T-helper 17 cell (primary cell): ENCODE data around the gene QRSL1. TPM values are rescaled to one million over a fixed set of nuclear protein-coding genes. Genes with fewer than 3 reads are reported as not detected.
"Not testable (repeated sequence)": the region's sequence is repeated elsewhere in the genome, so short reads cannot be mapped to it uniquely, and the experiment has no call there.

Experiments used
- ATAC-seq: fragments of 150-1000 bp; cut with Tn5 transposase; 2 replicates; pipeline ENCODE4 v1.10.0; 2021; ENCODE audit warnings: mild to moderate bottlenecking, moderate library complexity
- DNase-seq, 3 donors: peaks; one replicate each; pipeline versions ENCODE4 v3.0.0 to v3.0.0-alpha.2; 2020 to 2021
- H3K9me3 ChIP-seq: one replicate; pipeline ENCODE4 v1.7.0; 2013; ENCODE audit warnings: low read length, mild to moderate bottlenecking; ENCODE audit not compliant: control insufficient read depth, poor library complexity, severe bottlenecking
- H3K27ac Mint-ChIP-seq: one replicate; pipeline ENCODE4 v1.8.0; 2022; ENCODE audit warnings: mild to moderate bottlenecking, moderate library complexity, mixed read lengths
- H3K27me3 Mint-ChIP-seq: one replicate; pipeline ENCODE4 v1.8.0; 2022; ENCODE audit warnings: mixed read lengths
- H3K36me3 Mint-ChIP-seq: one replicate; pipeline ENCODE4 v1.8.0; 2022; ENCODE audit warnings: low read depth, mixed read lengths
- H3K4me1 Mint-ChIP-seq: one replicate; pipeline ENCODE4 v1.8.0; 2022; ENCODE audit warnings: mild to moderate bottlenecking, mixed read lengths
- H3K4me3 Mint-ChIP-seq: one replicate; pipeline ENCODE4 v1.8.0; 2022; ENCODE audit warnings: mild to moderate bottlenecking, moderate library complexity, mixed read lengths
- total RNA-seq, 4 donors: library from RNA in 2 of 4; stranded (reverse) in 2 of 4; gene quantifications; one replicate each; pipeline ENCODE4 v1.2.3 and lab custom pipeline; 2022 to 2026

QRSL1 gene, protein sequence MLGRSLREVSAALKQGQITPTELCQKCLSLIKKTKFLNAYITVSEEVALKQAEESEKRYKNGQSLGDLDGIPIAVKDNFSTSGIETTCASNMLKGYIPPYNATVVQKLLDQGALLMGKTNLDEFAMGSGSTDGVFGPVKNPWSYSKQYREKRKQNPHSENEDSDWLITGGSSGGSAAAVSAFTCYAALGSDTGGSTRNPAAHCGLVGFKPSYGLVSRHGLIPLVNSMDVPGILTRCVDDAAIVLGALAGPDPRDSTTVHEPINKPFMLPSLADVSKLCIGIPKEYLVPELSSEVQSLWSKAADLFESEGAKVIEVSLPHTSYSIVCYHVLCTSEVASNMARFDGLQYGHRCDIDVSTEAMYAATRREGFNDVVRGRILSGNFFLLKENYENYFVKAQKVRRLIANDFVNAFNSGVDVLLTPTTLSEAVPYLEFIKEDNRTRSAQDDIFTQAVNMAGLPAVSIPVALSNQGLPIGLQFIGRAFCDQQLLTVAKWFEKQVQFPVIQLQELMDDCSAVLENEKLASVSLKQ
- 10 to 100 TPM; 11.9 to 12.5 TPM for total RNA-seq
- 16.2 to 34.5 reads per million in 2 donors for total RNA-seq (lab: John Stamatoyannopoulos, UW)

DNA sequence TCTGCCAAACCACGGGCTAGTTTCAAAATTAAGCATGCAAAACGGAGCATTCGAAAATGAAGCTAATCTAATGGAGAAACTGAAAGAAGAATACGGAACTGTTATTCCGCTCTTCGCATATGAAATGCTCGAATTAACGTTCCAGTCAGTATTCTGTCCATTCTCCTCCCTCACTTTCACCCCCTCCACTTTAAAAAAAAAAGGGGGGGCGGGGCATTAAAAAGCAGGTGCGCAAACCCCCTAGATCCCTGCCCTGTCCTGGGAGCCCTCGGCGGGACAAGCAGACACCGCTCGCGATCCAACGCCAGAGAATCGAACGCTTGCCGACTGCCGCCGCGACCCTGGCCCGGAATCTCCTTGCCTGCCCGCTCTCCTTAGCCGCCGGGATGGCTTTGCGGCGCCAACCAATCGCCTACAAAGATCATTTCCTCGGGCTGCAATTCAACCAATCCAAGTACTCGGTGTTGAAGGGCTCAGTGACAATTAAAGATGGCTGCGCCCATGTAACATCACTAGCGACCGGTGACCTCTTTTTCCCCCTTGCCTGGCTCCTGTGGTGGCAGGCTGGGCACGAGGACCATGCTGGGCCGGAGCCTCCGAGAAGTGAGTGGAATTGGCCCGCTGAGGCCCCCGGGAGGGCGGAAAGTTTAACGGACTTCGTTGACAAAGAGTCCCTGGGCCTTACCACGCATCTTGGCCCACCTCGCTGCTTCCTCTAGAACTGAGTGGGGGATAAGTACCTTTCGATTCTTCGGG lies at the start of gene QRSL1, which contains the start of gene RTN4IP1:
TSS of gene QRSL1 (plus strand) at position 476 of the 756 bp plus-strand sequence. CDS start at position 580, 104 bp downstream.
TSS of gene RTN4IP1 (minus strand) at position 396 of the 756 bp plus-strand sequence. CDS start 477 bp downstream, outside the sequence.
- H3K27me3 Mint-ChIP-seq: no peaks in the 10 kb centered on the region

DNA sequence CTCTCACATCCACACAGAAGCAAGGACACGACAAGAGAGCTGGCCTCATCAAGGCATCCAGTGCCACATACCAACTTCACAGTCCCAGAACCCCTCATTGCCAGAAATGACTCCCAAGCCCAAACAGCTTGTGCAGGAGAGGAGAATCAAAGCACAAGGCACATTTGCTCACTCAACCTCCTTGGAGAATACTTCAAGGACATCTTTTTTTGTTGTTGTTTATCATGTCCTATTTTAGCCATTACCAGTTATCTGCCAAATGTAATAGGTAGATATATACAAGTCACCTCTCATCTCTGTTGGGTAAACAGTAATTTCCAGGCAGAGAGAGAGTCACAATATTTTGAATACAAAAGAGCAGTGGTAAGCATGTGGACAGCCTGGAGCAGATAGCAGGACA lies 47.9 kb upstream of the QRSL1 start:
- Mint-ChIP-seq H3K4me3 (no peak overlapping the region), H3K36me3 (peaks cover 8% of the 10 kb centered on the region), H3K27me3 (no peaks in the 10 kb centered on the region), H3K4me1 (no peaks in the 10 kb centered on the region), H3K27ac (no peak overlapping the region)
- ATAC-seq (no peak), DNase-seq (no peak)
- H3K9me3 ChIP-seq: no peaks in the 10 kb centered on the region

More for the DNA sequence above, at the start of gene QRSL1, which contains the start of gene RTN4IP1:
- DNase-seq: peak; percentile 67 to 76 (median 75)
- Mint-ChIP-seq H3K36me3 (no peaks in the 10 kb centered on the region), H3K4me1 (peaks cover 22% of the 10 kb centered on the region), H3K27ac (peak within 1 kb of the TSS; percentile 97), H3K4me3 (peak within 1 kb of the TSS; percentile 98)
- no peaks in the 10 kb centered on the region for H3K9me3 ChIP-seq
- ATAC-seq: peak; percentile 94

DNA sequence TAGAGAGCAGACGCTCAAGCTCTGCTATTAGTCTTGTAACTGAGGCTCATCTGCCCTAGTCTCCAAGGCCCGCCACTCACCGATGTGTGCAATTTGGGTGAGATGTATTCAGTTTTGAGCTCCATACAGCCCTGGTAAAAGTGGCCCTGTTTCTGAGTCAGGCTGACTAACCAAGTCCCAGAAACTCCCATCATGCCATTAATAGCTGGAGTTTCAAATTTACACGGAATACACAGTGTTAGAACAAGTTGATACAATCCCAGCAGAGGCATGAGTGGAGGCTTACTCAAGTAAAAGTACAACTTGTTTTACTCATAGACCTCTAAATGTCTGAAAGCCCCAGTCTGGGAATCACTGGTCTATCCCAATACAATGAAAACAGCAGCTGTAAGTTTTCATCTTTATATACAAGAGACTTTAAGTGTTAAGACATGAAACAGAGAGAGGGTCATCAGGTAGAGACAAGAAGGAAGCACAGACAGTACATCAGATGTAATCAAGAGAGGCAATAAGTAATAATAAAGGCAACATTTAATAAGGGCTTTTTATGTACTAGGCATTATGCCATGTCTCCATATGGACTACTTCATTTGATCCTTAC lies 42.5 kb upstream of the QRSL1 start:
- H3K9me3 ChIP-seq: no peaks in the 10 kb centered on the region
- DNase-seq (no peak), ATAC-seq (no peak)
- no peaks in the 10 kb centered on the region for H3K27me3 Mint-ChIP-seq
- H3K4me3 Mint-ChIP-seq: no peak overlapping the region
- peaks cover 9% of the 10 kb centered on the region for H3K36me3 Mint-ChIP-seq
- no peak overlapping the region for H3K27ac Mint-ChIP-seq
- H3K4me1 Mint-ChIP-seq: no peaks in the 10 kb centered on the region

DNA sequence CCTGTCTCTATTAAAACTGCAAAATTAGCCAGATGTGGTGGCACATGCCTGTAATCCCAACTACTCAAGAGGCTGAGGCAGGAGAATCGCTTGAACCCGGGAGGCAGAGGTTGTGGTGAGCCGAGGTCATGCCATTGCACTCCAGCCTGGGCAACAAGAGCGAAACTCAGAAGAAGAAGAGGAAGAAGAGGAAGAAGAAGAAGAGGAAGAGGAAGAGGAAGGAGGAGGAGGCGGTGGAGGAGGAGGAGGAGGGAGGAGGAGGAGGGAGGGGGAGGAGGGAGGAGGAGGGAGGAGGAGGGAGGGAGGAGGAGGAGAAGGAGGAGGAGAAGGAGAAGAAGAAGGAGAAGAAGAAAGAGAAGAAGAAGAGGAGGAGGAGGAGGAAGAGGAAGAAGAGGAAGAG lies 40.4 kb upstream of the QRSL1 start:
- not testable (repeated sequence) for DNase-seq, ATAC-seq, H3K4me1 Mint-ChIP-seq, H3K9me3 ChIP-seq, H3K4me3 Mint-ChIP-seq, H3K27ac Mint-ChIP-seq, H3K27me3 Mint-ChIP-seq
- H3K36me3 Mint-ChIP-seq: peaks cover 10% of the 10 kb centered on the region

DNA sequence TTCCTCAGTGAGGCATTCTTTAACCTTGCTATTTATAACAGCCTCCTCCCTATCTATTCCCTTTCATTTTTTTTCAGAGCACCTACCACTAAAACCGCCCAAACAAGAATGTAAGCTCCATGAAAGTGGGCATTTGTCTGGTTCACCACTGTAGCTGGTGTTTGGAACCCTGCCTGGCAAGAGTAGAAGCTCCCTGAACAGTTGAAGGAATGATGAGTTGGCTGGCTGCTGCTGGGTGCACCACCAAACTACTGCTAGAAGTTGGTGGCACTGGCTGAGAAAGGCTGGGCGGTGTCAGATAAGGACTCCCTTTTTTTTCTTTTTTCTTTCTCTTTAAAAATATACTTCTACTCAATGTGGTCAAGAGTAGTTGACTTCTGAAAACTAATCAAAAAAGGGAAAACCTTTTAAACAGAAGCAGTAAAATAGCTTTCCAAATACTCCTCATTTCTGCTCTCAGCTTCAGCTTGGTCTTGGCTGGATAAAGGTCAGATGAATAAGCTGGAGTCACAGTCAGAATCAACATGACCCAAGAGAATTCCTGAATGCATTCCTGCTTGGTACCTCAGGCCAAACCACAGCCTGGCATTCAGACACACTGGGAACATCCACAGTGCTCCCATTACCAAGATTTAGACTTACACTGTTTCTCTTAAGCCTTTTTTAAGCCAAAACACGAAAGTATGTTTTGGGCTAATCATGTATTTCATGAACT lies 38.1 kb upstream of the QRSL1 start:
- Mint-ChIP-seq H3K36me3 (peaks cover 10% of the 10 kb centered on the region), H3K4me1 (no peaks in the 10 kb centered on the region), H3K27me3 (no peaks in the 10 kb centered on the region), H3K27ac (no peak overlapping the region), H3K4me3 (no peak overlapping the region)
- H3K9me3 ChIP-seq: no peaks in the 10 kb centered on the region
- no peak for DNase-seq
- ATAC-seq: no peak

DNA sequence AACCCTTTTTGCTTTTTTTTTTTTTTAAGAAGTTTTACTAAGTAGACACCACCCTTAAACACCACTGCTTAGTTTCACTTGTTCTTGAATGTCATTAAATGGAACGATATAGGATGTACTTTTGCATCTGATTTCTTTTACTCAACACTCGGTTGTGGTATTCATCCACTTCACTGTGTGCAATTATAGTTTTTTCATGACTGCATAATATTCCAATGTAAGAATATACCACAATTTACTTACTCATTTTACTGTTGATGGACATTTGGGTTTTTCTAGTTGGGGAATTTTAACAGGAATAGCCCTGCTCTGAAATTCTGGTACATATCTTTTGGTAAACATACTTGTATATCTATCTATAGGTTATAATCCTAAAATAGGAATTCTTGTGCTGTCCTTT lies 29.9 kb upstream of the QRSL1 start:
- no peaks in the 10 kb centered on the region for H3K4me1 Mint-ChIP-seq
- H3K9me3 ChIP-seq: no peaks in the 10 kb centered on the region
- H3K27me3 Mint-ChIP-seq: no peaks in the 10 kb centered on the region
- ATAC-seq: no peak
- peaks cover 4% of the 10 kb centered on the region for H3K36me3 Mint-ChIP-seq
- no peak overlapping the region for H3K27ac Mint-ChIP-seq
- no peak for DNase-seq
- H3K4me3 Mint-ChIP-seq: no peak overlapping the region

DNA sequence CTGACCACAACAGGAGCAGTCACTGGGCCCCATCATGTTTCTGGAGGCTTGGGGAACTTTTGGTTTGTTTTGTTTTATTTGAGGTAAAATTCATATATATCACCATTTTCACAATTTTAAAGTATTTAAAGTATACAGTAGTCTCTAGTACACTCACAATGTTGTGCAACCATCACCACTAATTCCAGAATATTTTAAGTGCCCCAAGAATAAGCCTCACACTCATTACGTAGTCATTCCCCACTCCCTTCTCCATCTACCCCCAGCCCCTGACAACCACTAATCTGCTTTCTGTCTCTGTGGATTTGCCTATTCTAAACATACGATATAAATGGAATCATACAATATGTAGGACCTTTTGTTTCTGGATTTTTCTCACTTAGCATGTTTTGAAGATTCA lies 29.0 kb upstream of the QRSL1 start:
- Mint-ChIP-seq H3K4me3 (no peak overlapping the region), H3K36me3 (peaks cover 4% of the 10 kb centered on the region), H3K4me1 (no peaks in the 10 kb centered on the region), H3K27ac (no peak overlapping the region), H3K27me3 (no peaks in the 10 kb centered on the region)
- ATAC-seq: no peak
- no peaks in the 10 kb centered on the region for H3K9me3 ChIP-seq
- no peak for DNase-seq

DNA sequence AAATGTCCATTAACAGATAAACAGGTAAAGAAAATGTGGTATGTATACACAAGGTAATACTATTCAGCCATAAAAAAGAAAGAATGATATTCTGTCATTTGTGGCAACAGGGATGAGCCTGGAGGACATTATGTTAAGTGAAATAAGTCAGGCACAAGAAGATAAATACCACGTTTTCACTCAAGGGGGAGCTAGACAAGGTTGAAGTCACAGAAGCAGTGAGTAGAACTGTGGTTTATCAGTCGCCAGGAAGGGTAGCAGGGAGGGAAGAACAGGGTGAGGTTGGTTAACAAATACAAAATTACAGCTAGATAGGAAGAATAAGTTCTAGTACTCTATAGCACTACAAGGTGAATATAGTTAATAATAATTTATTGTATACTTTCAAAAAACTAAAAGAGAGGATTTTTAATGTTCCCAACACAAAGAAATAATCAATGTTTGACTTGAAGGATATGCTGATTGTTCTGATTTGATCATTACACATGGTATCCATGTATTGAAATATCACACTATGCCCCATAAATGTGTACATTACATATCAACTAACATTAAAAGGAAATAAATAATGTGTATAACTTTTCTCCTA lies 21.2 kb upstream of the QRSL1 start:
- no peak for DNase-seq

DNA sequence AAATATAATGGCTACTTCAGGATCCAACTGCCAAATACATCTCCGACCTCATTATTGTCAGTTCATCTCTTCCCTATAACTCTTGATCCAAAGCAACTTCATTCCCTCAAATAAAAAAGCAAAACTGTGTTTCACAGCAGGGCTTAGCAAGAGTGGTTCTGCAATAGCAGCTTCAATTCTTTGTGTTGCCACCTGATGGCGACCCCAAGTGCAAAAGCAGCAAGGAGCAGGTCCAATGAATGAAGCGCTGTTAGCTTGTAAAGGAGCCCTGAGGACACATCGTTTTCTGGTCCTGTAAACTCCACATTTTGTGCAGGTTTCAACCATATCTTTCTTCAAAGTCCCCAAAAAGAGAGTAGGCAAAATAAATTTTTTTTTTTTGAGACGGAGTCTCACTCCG lies 19.7 kb upstream of the QRSL1 start:
- H3K27ac Mint-ChIP-seq: no peak overlapping the region
- no peak for ATAC-seq
- no peak for DNase-seq
- H3K36me3 Mint-ChIP-seq: peaks cover 9% of the 10 kb centered on the region
- H3K4me1 Mint-ChIP-seq: peaks cover 22% of the 10 kb centered on the region
- no peaks in the 10 kb centered on the region for H3K27me3 Mint-ChIP-seq
- H3K4me3 Mint-ChIP-seq: no peak overlapping the region
- H3K9me3 ChIP-seq: no peaks in the 10 kb centered on the region

More for the DNA sequence above, 21.2 kb upstream of the QRSL1 start:
- H3K9me3 ChIP-seq: no peaks in the 10 kb centered on the region
- Mint-ChIP-seq H3K4me3 (no peak overlapping the region), H3K27me3 (no peaks in the 10 kb centered on the region), H3K4me1 (peaks cover 15% of the 10 kb centered on the region), H3K27ac (no peak overlapping the region), H3K36me3 (peaks cover 5% of the 10 kb centered on the region)
- peak; percentile 87 for ATAC-seq

DNA sequence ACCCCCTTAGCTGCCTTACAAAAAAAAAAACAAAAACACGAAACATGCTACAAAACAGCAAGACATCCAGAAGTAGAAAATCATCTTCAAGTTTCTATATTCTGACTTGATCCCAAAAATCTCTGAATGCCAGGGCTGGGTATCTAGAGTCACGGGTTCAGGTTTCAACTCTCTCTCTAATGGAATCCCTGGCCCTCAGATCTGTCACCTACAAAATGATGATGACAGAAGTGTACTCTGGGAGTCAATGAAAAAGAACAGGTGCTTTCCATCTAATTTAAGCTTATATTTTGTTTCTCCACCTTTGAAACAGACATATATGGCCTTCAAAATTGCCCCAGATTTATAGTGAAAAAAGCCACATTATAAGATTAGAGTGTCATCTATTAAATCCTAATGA lies 18.3 kb upstream of the QRSL1 start:
- Mint-ChIP-seq H3K4me1 (peaks cover 22% of the 10 kb centered on the region), H3K27me3 (no peaks in the 10 kb centered on the region), H3K36me3 (peaks cover 10% of the 10 kb centered on the region), H3K27ac (no peak overlapping the region), H3K4me3 (no peak overlapping the region)
- H3K9me3 ChIP-seq: no peaks in the 10 kb centered on the region
- DNase-seq: no peak
- ATAC-seq: no peak

DNA sequence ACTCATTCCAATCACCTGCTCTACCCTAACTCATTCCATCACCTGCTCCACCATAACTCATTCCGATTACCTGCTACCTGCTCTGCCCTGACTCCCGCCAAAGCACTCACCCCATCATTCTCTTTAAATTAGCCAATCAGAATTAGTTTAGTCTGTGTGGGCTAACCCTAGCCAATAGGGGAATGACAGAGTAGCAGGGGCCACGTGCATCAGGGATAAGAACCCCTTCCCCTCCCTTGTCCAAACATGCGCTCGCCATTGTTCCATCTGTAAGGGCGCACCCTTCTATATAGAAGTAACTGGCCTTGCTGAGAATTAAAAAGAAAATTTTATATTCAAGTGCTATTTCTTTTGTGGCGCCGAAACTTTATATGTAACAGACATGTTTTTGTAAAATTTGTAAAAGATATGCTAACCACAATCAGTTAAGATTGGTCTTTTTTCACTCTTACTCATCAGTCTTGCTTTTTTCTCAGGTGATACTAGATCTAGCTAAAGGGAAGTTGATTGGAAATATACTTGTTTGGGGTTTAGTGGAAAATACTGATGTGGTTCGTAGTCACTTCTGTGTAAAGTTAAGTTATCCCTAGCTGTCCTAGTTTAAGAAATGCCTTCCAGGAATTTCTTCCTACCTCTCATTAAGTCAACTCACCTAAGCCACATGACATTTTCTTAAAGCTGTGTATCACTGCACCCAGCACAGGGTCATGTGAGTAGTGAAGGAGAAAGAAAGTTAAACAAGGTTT lies 16.5 kb upstream of the QRSL1 start:
- no peaks in the 10 kb centered on the region for H3K27me3 Mint-ChIP-seq
- ATAC-seq: no peak
- H3K4me3 Mint-ChIP-seq: no peak overlapping the region
- H3K9me3 ChIP-seq: no peaks in the 10 kb centered on the region
- peaks cover 10% of the 10 kb centered on the region for H3K36me3 Mint-ChIP-seq
- peaks cover 19% of the 10 kb centered on the region for H3K4me1 Mint-ChIP-seq
- DNase-seq: no peak
- H3K27ac Mint-ChIP-seq: peak overlapping the region; percentile 59

DNA sequence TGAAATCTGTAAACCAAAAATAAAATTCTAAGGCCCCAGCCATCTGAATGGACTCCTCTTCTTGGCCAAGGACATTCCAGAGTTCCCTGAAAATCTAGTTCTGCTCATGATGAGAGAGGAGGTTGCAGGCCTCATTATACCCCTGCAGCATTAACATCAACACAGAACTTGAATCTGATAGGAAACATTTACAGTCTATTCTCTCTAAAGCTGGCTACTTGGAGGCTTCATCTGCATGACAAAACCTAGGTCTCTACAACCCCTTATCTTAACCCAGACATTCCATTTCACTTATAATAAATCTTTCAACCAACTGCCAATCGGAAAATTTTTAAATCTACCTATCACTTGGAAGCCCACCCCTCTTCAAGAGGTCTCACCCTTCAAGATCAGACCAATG lies 15.8 kb upstream of the QRSL1 start:
- ATAC-seq: no peak
- H3K36me3 Mint-ChIP-seq: peaks cover 10% of the 10 kb centered on the region
- H3K4me1 Mint-ChIP-seq: peaks cover 15% of the 10 kb centered on the region
- H3K27ac Mint-ChIP-seq: peak overlapping the region; percentile 79
- H3K4me3 Mint-ChIP-seq: no peak overlapping the region
- DNase-seq: no peak
- no peaks in the 10 kb centered on the region for H3K27me3 Mint-ChIP-seq
- no peaks in the 10 kb centered on the region for H3K9me3 ChIP-seq
